Esophagus squamous epithelium (tissue), 4 donors: ENCODE measurements around the gene ZNF397.

Experiments
- POLR2A ChIP-seq, 4 donors: fragments of 450-650 bp; IDR thresholded peaks; one replicate each; pipeline ENCODE4 v1.6.1; 2017; ENCODE audit warnings: antibody characterized with exemption in 4 of 4, mild to moderate bottlenecking in 4 of 4, moderate library complexity in 3 of 4
- TF ChIP-seq, protein P1 (sequence below), 6 experiments: fragments of 450-650 bp in 4 of 6; fragments of 200-600 bp in 2 of 6; sonication (generic) in 2 of 6; IDR thresholded peaks; one replicate each; pipeline ENCODE4 v1.5.1; 2016 to 2019; ENCODE audit warnings: antibody characterized with exemption in 6 of 6, mild to moderate bottlenecking in 4 of 6, moderate library complexity in 4 of 6

- TF ChIP-seq, protein P1, sequence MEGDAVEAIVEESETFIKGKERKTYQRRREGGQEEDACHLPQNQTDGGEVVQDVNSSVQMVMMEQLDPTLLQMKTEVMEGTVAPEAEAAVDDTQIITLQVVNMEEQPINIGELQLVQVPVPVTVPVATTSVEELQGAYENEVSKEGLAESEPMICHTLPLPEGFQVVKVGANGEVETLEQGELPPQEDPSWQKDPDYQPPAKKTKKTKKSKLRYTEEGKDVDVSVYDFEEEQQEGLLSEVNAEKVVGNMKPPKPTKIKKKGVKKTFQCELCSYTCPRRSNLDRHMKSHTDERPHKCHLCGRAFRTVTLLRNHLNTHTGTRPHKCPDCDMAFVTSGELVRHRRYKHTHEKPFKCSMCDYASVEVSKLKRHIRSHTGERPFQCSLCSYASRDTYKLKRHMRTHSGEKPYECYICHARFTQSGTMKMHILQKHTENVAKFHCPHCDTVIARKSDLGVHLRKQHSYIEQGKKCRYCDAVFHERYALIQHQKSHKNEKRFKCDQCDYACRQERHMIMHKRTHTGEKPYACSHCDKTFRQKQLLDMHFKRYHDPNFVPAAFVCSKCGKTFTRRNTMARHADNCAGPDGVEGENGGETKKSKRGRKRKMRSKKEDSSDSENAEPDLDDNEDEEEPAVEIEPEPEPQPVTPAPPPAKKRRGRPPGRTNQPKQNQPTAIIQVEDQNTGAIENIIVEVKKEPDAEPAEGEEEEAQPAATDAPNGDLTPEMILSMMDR (IDR thresholded peaks at IDR 0.05) = no peak
- TF ChIP-seq POLR2A (IDR thresholded peaks at IDR 0.05) = no peak
Observed at GRCh38 chr18:35268821-35269220, 28.0 kb downstream of the ZNF397 start.
